OCI-M1 (cell line): Measurements from ENCODE around the gene POLR3B.

ENCODE experiments used
- DNase-seq: peaks from one replicate; lab custom pipeline; 2025; lab: John Stamatoyannopoulos, UW

Gene POLR3B

GRCh38 chr12:106412563-106412962 is 55.0 kb downstream of the POLR3B start:
- no peak for DNase-seq

GRCh38 chr12:106415134-106415533 is 57.6 kb downstream of the POLR3B start:
- DNase-seq: no peak

- DNase-seq: no peak
Observed at GRCh38 chr12:106416273-106416672, 58.7 kb downstream of the POLR3B start.

GRCh38 chr12:106417926-106418910 is 60.7 kb downstream of the POLR3B start:
- no peak for DNase-seq

- no peak for DNase-seq
Observed at GRCh38 chr12:106418970-106419369, 61.4 kb downstream of the POLR3B start.

- no peak for DNase-seq
Observed at GRCh38 chr12:106423291-106423690, 65.7 kb downstream of the POLR3B start.

- DNase-seq: no peak
Observed at GRCh38 chr12:106425061-106425702, 67.6 kb downstream of the POLR3B start.

GRCh38 chr12:106427917-106428316 is 70.4 kb downstream of the POLR3B start:
- no peak for DNase-seq

- DNase-seq: no peak
Observed at GRCh38 chr12:106428384-106428783, 70.8 kb downstream of the POLR3B start.

- DNase-seq: no peak
Observed at GRCh38 chr12:106429043-106429552, 71.5 kb downstream of the POLR3B start.

GRCh38 chr12:106429636-106430035 is 72.1 kb downstream of the POLR3B start:
- DNase-seq: no peak

- DNase-seq: no peak
Observed at GRCh38 chr12:106431839-106432411, 74.4 kb downstream of the POLR3B start.

- no peak for DNase-seq
Observed at GRCh38 chr12:106433055-106433454, 75.5 kb downstream of the POLR3B start.

- DNase-seq: no peak
Observed at GRCh38 chr12:106434526-106434925, 77.0 kb downstream of the POLR3B start.

GRCh38 chr12:106436164-106436563 is 78.6 kb downstream of the POLR3B start:
- no peak for DNase-seq

- no peak for DNase-seq
Observed at GRCh38 chr12:106442575-106442974, 85.0 kb downstream of the POLR3B start.

- no peak for DNase-seq
Observed at GRCh38 chr12:106445053-106445452, 87.5 kb downstream of the POLR3B start.

- DNase-seq: no peak
Observed at GRCh38 chr12:106445959-106446358, 88.4 kb downstream of the POLR3B start.

GRCh38 chr12:106446419-106447092 is 89.0 kb downstream of the POLR3B start:
- DNase-seq: no peak

- DNase-seq: no peak
Observed at GRCh38 chr12:106452309-106452708, 94.8 kb downstream of the POLR3B start.

GRCh38 chr12:106455111-106455510 is 97.6 kb downstream of the POLR3B start:
- DNase-seq: no peak

- no peak for DNase-seq
Observed at GRCh38 chr12:106459124-106459523, 101.6 kb downstream of the POLR3B start.
